Hepatic stellate cell (primary cell): ENCODE measurements around the gene SPPL3.
"Not testable (repeated sequence)": the region's sequence is repeated elsewhere in the genome, so short reads cannot be mapped to it uniquely, and the experiment has no call there.

Experiments used
- DNase-seq: peaks from one replicate; pipeline ENCODE4 v3.0.0; 2011; ENCODE audit warnings: low spot score

SPPL3 gene

GRCh38 chr12:120904197-120904773, at the start of gene SPPL3:
SPPL3 (minus strand) TSS chr12:120904358; CDS start chr12:120903867, 491 bp downstream.
- DNase-seq, result peak; percentile 91

- DNase-seq, result no peak
Observed at GRCh38 chr12:120950807-120951206, 46.6 kb upstream of the SPPL3 start.

- not testable (repeated sequence) for DNase-seq
Observed at GRCh38 chr12:120950260-120950799, 46.2 kb upstream of the SPPL3 start.

- not testable (repeated sequence) for DNase-seq
Observed at GRCh38 chr12:120945516-120945915, 41.4 kb upstream of the SPPL3 start.

- peak; percentile 52 for DNase-seq
Observed at GRCh38 chr12:120944645-120945217, 40.6 kb upstream of the SPPL3 start.

- no peak for DNase-seq
Observed at GRCh38 chr12:120943482-120943881, 39.3 kb upstream of the SPPL3 start.

GRCh38 chr12:120941846-120942405, 37.8 kb upstream of the SPPL3 start:
- no peak for DNase-seq

GRCh38 chr12:120941412-120941811, 37.3 kb upstream of the SPPL3 start:
- DNase-seq, result no peak

GRCh38 chr12:120940799-120941198, 36.6 kb upstream of the SPPL3 start:
- no peak for DNase-seq

GRCh38 chr12:120940006-120940405, 35.8 kb upstream of the SPPL3 start:
- no peak for DNase-seq

- no peak for DNase-seq
Observed at GRCh38 chr12:120939523-120939922, 35.4 kb upstream of the SPPL3 start.

GRCh38 chr12:120938496-120938895, 34.3 kb upstream of the SPPL3 start:
- DNase-seq, result no peak

GRCh38 chr12:120936197-120936596, 32.0 kb upstream of the SPPL3 start:
- DNase-seq, result no peak

GRCh38 chr12:120933786-120934185, 29.6 kb upstream of the SPPL3 start:
- DNase-seq, result no peak

- DNase-seq, result no peak
Observed at GRCh38 chr12:120932956-120933526, 28.9 kb upstream of the SPPL3 start.

GRCh38 chr12:120932058-120932457, 27.9 kb upstream of the SPPL3 start:
- no peak for DNase-seq

- DNase-seq, result no peak
Observed at GRCh38 chr12:120930032-120930431, 25.9 kb upstream of the SPPL3 start.

GRCh38 chr12:120928864-120929652, 24.9 kb upstream of the SPPL3 start:
- no peak for DNase-seq

GRCh38 chr12:120925740-120926563, 21.8 kb upstream of the SPPL3 start:
- no peak for DNase-seq

- DNase-seq, result no peak
Observed at GRCh38 chr12:120922279-120922678, 18.1 kb upstream of the SPPL3 start.

- DNase-seq, result no peak
Observed at GRCh38 chr12:120921637-120922036, 17.5 kb upstream of the SPPL3 start.
